K562 (cell line): ENCODE data around the gene UCKL1.

Source experiments
- BRD4 ChIP-seq: fragments of 200-600 bp; sonication (generic); IDR thresholded peaks from 2 replicates; pipeline ENCODE4 v1.6.1; 2017; ENCODE audit warnings: inconsistent platforms
- CTCF ChIP-seq, 3 experiments: IDR thresholded peaks in 2 of 3; conservative IDR thresholded peaks in 1 of 3; 2 replicates each; pipeline ENCODE4 v1.5.1; 2011 to 2012; ENCODE audit warnings: low read length in 3 of 3, mild to moderate bottlenecking in 3 of 3, control low read depth in 2 of 3, improper control_type of control experiment in 1 of 3, inconsistent platforms in 1 of 3, low read depth in 1 of 3, mixed read lengths in 1 of 3, moderate library complexity in 1 of 3; ENCODE audit not compliant: insufficient read depth in 2 of 3
- DNMT1 ChIP-seq: fragments of 450-650 bp; IDR thresholded peaks from 2 replicates; pipeline ENCODE4 v1.6.1; 2016; ENCODE audit warnings: antibody characterized with exemption, mild to moderate bottlenecking
- ELF4 ChIP-seq: fragments of 450-650 bp; formaldehyde crosslinking; IDR thresholded peaks from 2 replicates; pipeline ENCODE4 v1.4.0; 2022; ENCODE audit warnings: missing genetic modification characterization
- GTF2F1 ChIP-seq: IDR thresholded peaks from 2 replicates; pipeline ENCODE4 v1.6.1; 2011; ENCODE audit warnings: low read depth, low read length, improper control_type of control experiment
- MCM2 ChIP-seq: fragments of 450-650 bp; IDR thresholded peaks from 2 replicates; pipeline ENCODE4 v1.6.1; 2017; ENCODE audit warnings: low read depth, mild to moderate bottlenecking
- POLR2AphosphoS5 ChIP-seq: IDR thresholded peaks from 2 replicates; pipeline ENCODE4 v1.6.1; 2011; ENCODE audit warnings: mild to moderate bottlenecking, low read depth, low read length, moderate library complexity; ENCODE audit not compliant: control insufficient read depth, insufficient read depth
- RBFOX2 ChIP-seq: fragments of 200-400 bp; formaldehyde crosslinking; IDR thresholded peaks from 2 replicates; pipeline ENCODE4 v1.6.1; 2017; ENCODE audit warnings: low read depth, mild to moderate bottlenecking, low read length, moderate library complexity
- SIN3A ChIP-seq, 2 experiments: fragments of 150-350 bp in 1 of 2; IDR thresholded peaks; 2 replicates each; pipeline ENCODE4 v1.6.1; 2011 to 2016; ENCODE audit warnings: borderline replicate concordance in 2 of 2, low read depth in 2 of 2, low read length in 2 of 2, mild to moderate bottlenecking in 2 of 2, moderate library complexity in 2 of 2; ENCODE audit not compliant: control insufficient read depth in 1 of 2
- TAF1 ChIP-seq: IDR thresholded peaks from 2 replicates; pipeline ENCODE4 v1.6.1; 2011; ENCODE audit warnings: mild to moderate bottlenecking, low read length, moderate library complexity; ENCODE audit not compliant: insufficient read depth, control insufficient read depth, severe bottlenecking; ENCODE audit errors: extremely low read depth
- ZNF23 ChIP-seq: fragments of 250-450 bp; sonication (Bioruptor Pico); IDR thresholded peaks from 2 replicates; pipeline ENCODE4 v1.4.0; 2020; ENCODE audit warnings: mild to moderate bottlenecking
- ZNF699 ChIP-seq: fragments of 250-450 bp; sonication (Bioruptor Pico); IDR thresholded peaks from 2 replicates; pipeline ENCODE4 v1.8.0; 2021; ENCODE audit warnings: mild to moderate bottlenecking, moderate library complexity; ENCODE audit not compliant: insufficient replicate concordance
- TF ChIP-seq, protein P1 (sequence below): IDR thresholded peaks from 2 replicates; pipeline ENCODE4 v1.6.1; 2016; ENCODE audit warnings: missing genetic modification characterization, missing compliant biosample characterization

DNA sequence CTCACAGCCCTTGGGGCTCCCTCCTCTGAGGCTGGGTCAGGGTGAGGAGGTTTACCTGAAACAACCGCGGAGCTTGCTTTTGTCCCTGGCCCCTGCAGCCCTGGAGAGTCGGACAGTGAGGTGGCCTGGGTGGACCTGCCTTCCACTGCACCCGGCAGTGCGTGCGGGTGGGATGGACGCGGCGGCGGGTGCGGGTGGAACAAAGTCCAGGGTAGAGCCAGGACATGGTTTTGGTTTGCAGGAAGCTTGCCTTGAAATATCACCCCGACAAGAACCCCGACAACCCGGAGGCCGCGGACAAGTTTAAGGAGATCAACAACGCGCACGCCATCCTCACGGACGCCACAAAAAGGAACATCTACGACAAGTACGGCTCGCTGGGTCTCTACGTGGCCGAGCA lies 27.1 kb downstream of the UCKL1 start:
- TF ChIP-seq ELF4 (CRISPR knock-in tag): no peak
- TF ChIP-seq DNMT1: no peak
- no peak for TF ChIP-seq CTCF (IDR thresholded peaks at IDR 0.05 in 2 of 3, conservative IDR thresholded peaks at IDR 0.05 in 1 of 3; ENCODE audit: insufficient read depth in 2 of 3, low read depth in 1 of 3, low read length in 3 of 3)
- no peak for TF ChIP-seq GTF2F1
- TF ChIP-seq ZNF699 (CRISPR knock-in tag): no peak
- TF ChIP-seq, protein P1, sequence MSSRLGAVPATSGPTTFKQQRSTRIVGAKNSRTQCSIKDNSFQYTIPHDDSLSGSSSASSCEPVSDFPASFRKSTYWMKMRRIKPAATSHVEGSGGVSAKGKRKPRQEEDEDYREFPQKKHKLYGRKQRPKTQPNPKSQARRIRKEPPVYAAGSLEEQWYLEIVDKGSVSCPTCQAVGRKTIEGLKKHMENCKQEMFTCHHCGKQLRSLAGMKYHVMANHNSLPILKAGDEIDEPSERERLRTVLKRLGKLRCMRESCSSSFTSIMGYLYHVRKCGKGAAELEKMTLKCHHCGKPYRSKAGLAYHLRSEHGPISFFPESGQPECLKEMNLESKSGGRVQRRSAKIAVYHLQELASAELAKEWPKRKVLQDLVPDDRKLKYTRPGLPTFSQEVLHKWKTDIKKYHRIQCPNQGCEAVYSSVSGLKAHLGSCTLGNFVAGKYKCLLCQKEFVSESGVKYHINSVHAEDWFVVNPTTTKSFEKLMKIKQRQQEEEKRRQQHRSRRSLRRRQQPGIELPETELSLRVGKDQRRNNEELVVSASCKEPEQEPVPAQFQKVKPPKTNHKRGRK (tag): no peak
- TF ChIP-seq RBFOX2: no peak
- TF ChIP-seq SIN3A (IDR thresholded peaks at IDR 0.05; ENCODE audit: borderline replicate concordance in 2 of 2, control insufficient read depth in 1 of 2, low read depth in 2 of 2, low read length in 2 of 2): no peak
- no peak for TF ChIP-seq ZNF23 (CRISPR knock-in tag)
- TF ChIP-seq TAF1: no peak
- no peak for TF ChIP-seq POLR2AphosphoS5
- TF ChIP-seq BRD4: no peak
- TF ChIP-seq MCM2: no peak
